Lower leg skin (tissue), 3 donors: ENCODE measurements around the gene RXRA.

Source experiments
- POLR2A ChIP-seq, 2 donors: fragments of 450-650 bp; IDR thresholded peaks; one replicate each; pipeline ENCODE4 v1.6.1; 2016 to 2017; ENCODE audit warnings: antibody characterized with exemption in 2 of 2, mild to moderate bottlenecking in 1 of 2, moderate library complexity in 1 of 2
- TF ChIP-seq, protein P1 (sequence below), 3 donors: fragments of 450-650 bp; IDR thresholded peaks; one replicate each; pipeline ENCODE4 v1.5.1; 2016; ENCODE audit warnings: antibody characterized with exemption in 3 of 3, mild to moderate bottlenecking in 3 of 3, moderate library complexity in 2 of 3

DNA sequence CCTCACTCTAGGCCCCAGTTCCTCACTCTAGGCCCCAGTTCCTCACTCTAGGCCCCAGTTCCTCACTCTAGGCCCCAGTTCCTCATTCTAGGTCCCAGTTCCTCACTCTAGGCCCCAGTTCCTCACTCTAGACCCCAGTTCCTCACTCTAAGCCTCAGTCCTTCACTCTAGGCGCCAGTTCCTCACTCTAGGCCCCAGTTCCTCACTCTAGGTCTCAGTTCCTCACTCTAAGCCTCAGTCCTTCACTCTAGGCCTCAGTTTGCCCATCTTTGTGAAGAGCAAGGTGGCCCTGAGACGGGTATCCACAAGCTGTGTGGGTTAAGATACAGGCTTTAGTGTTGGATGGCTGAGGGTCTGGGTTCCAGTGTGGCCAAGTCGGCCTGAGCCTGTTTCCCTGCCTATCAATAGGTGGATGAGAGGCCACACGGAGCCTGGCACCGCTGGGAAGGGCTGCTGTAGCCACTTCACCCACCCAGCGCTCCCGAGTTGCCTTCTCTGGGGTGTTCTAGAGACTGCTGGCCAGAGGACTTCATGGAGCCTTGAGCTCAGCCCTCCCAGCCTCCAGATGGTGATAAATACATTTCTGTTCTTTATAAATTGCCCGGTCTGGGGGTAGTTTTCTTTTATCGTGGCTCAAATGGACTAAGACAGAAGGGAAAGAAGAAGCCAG is 150.2 kb downstream of the RXRA start:
- TF ChIP-seq POLR2A (IDR thresholded peaks at IDR 0.05): no peak
- TF ChIP-seq, protein P1, sequence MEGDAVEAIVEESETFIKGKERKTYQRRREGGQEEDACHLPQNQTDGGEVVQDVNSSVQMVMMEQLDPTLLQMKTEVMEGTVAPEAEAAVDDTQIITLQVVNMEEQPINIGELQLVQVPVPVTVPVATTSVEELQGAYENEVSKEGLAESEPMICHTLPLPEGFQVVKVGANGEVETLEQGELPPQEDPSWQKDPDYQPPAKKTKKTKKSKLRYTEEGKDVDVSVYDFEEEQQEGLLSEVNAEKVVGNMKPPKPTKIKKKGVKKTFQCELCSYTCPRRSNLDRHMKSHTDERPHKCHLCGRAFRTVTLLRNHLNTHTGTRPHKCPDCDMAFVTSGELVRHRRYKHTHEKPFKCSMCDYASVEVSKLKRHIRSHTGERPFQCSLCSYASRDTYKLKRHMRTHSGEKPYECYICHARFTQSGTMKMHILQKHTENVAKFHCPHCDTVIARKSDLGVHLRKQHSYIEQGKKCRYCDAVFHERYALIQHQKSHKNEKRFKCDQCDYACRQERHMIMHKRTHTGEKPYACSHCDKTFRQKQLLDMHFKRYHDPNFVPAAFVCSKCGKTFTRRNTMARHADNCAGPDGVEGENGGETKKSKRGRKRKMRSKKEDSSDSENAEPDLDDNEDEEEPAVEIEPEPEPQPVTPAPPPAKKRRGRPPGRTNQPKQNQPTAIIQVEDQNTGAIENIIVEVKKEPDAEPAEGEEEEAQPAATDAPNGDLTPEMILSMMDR (IDR thresholded peaks at IDR 0.05): no peak
